Endothelial cell of umbilical vein (primary cell): ENCODE results near the gene CELF2. TPM values are rescaled to one million over a fixed set of nuclear protein-coding genes. Genes with fewer than 3 reads are reported as not detected.

Experiments used
- BruUV-seq: library from RNA; stranded (reverse); fragments of 400-500 nt; replicated peaks from 2 replicates; lab custom pipeline; 2021; lab: Mats Ljungman, UMichigan
- CTCF ChIA-PET: fragments of 300-600, 350-600 bp; sonication (Branson Sonifier 250); formaldehyde crosslinking; loops from one replicate; lab custom pipeline; 2021; ENCODE audit warnings: antibody characterized with exemption, inconsistent platforms; lab: Charles Lee
- POLR2A ChIA-PET: fragments of 300-600, 350-600 bp; sonication (Branson Sonifier 250); formaldehyde crosslinking; loops from one replicate; lab custom pipeline; 2021; ENCODE audit warnings: antibody characterized with exemption, inconsistent platforms; lab: Charles Lee
- DNase-seq: peaks from one replicate; pipeline ENCODE4 v3.0.0-alpha.2; 2011; ENCODE audit warnings: low read depth, low spot score
- FAIRE-seq: peaks from 2 replicates; lab custom pipeline; 2011; peaks lifted over from hg19 to GRCh38; lab: Jason Lieb, UNC
- H2AFZ ChIP-seq: 2 replicates; pipeline ENCODE4 v1.6.0; 2012; ENCODE audit warnings: low read depth, low read length, control low read depth, inconsistent platforms
- H3K27ac ChIP-seq: 2 replicates; pipeline ENCODE4 v1.5.1; 2011; ENCODE audit warnings: low read depth, mild to moderate bottlenecking, control low read depth, low read length, moderate library complexity; ENCODE audit not compliant: insufficient read depth
- H3K27me3 ChIP-seq, 2 experiments: 2 replicates each; pipeline versions ENCODE4 v1.6.0 to v1.6.1; 2011; ENCODE audit warnings: low read length in 2 of 2, mixed read lengths in 1 of 2; ENCODE audit not compliant: control insufficient read depth in 2 of 2, insufficient read depth in 2 of 2
- H3K36me3 ChIP-seq, 2 experiments: 2 replicates in 1 of 2; 3 replicates in 1 of 2; pipeline ENCODE4 v1.5.1; 2011; ENCODE audit warnings: low read length in 2 of 2, mild to moderate bottlenecking in 1 of 2, moderate library complexity in 1 of 2; ENCODE audit not compliant: control insufficient read depth in 2 of 2, insufficient read depth in 2 of 2; ENCODE audit errors: extremely low read depth in 1 of 2
- H3K4me1 ChIP-seq: 3 replicates; pipeline ENCODE4 v1.5.1; 2011; ENCODE audit warnings: mild to moderate bottlenecking, low read length; ENCODE audit not compliant: control insufficient read depth, insufficient read depth; ENCODE audit errors: extremely low read depth
- H3K4me2 ChIP-seq: 2 replicates; pipeline ENCODE4 v1.6.1; 2011; ENCODE audit warnings: low read length, control low read depth, mixed read lengths; ENCODE audit not compliant: insufficient read depth
- H3K4me3 ChIP-seq, 3 experiments: fragments of 200-600 bp in 1 of 3; sonication (generic), shearing (Covaris generic) in 1 of 3; replicated peaks in 1 of 3; 2 replicates each; pipeline ENCODE4 v1.5.1; 2011 to 2016; ENCODE audit warnings: control low read depth in 3 of 3, low read length in 3 of 3, mild to moderate bottlenecking in 2 of 3, inconsistent platforms in 1 of 3, low read depth in 1 of 3, moderate library complexity in 1 of 3; ENCODE audit not compliant: insufficient read depth in 1 of 3
- H3K79me2 ChIP-seq: 2 replicates; pipeline ENCODE4 v1.6.0; 2012; ENCODE audit warnings: low read length, inconsistent platforms; ENCODE audit not compliant: control insufficient read depth, insufficient read depth
- H3K9ac ChIP-seq: replicated peaks from 2 replicates; pipeline ENCODE3; 2011; ENCODE audit warnings: low read length, control low read depth; ENCODE audit not compliant: insufficient read depth; ENCODE audit errors: extremely low read depth
- H3K9me1 ChIP-seq: replicated peaks from 3 replicates; pipeline ENCODE4 v1.6.0; 2011; ENCODE audit warnings: mild to moderate bottlenecking, low read length; ENCODE audit not compliant: control insufficient read depth, insufficient read depth; ENCODE audit errors: extremely low read depth
- H3K9me3 ChIP-seq: replicated peaks from 2 replicates; pipeline ENCODE4 v1.5.1; 2012; ENCODE audit warnings: low read length, inconsistent platforms; ENCODE audit not compliant: control insufficient read depth, insufficient read depth
- H4K20me1 ChIP-seq: replicated peaks from 2 replicates; pipeline ENCODE3; 2011; ENCODE audit warnings: mild to moderate bottlenecking, low read length; ENCODE audit not compliant: control insufficient read depth, insufficient read depth; ENCODE audit errors: extremely low read depth
- CTCF ChIP-seq, 2 donors: IDR thresholded peaks; 1 replicate in 1 of 2; 2 replicates in 1 of 2; pipeline ENCODE4 v1.5.1; 2011; ENCODE audit warnings: low read length in 2 of 2, mild to moderate bottlenecking in 2 of 2, moderate library complexity in 2 of 2, control low read depth in 1 of 2, inconsistent platforms in 1 of 2, low read depth in 1 of 2; ENCODE audit not compliant: insufficient read depth in 1 of 2; ENCODE audit errors: extremely low read depth in 1 of 2
- EZH2 ChIP-seq: IDR thresholded peaks from 2 replicates; pipeline ENCODE4 v1.6.1; 2012; ENCODE audit warnings: borderline replicate concordance, low read depth, mild to moderate bottlenecking, moderate library complexity, low read length, inconsistent platforms; ENCODE audit not compliant: severe bottlenecking
- FOS ChIP-seq: IDR thresholded peaks from 2 replicates; pipeline ENCODE4 v1.6.1; 2011; ENCODE audit warnings: mild to moderate bottlenecking, low read length, moderate library complexity, borderline replicate concordance; ENCODE audit not compliant: insufficient read depth
- GATA2 ChIP-seq: IDR thresholded peaks from 2 replicates; pipeline ENCODE4 v1.7.0; 2011; ENCODE audit warnings: low read depth, mild to moderate bottlenecking, moderate library complexity, mixed read lengths, low read length; ENCODE audit not compliant: insufficient read length, insufficient read depth
- JUN ChIP-seq: IDR thresholded peaks from 2 replicates; pipeline ENCODE4 v1.6.1; 2011; ENCODE audit warnings: borderline replicate concordance, low read depth; ENCODE audit not compliant: insufficient read length, insufficient read depth
- MAX ChIP-seq: IDR thresholded peaks from 2 replicates; pipeline ENCODE4 v1.6.1; 2011; ENCODE audit not compliant: insufficient read depth, insufficient read length
- MYC ChIP-seq: IDR thresholded peaks from one replicate; pipeline ENCODE4 v1.6.1; 2011; ENCODE audit warnings: mild to moderate bottlenecking, low read depth, low read length
- POLR2A ChIP-seq: IDR thresholded peaks from 2 replicates; pipeline ENCODE4 v1.6.1; 2012; ENCODE audit warnings: low read depth, mild to moderate bottlenecking, control low read depth, low read length
- POLR2AphosphoS5 ChIP-seq: IDR thresholded peaks from 2 replicates; pipeline ENCODE4 v1.6.1; 2012; ENCODE audit warnings: low read depth, mild to moderate bottlenecking, control low read depth, low read length, moderate library complexity; ENCODE audit not compliant: insufficient read depth
- dilution Hi-C: fragments of 300-500 bp; cut with MboI; formaldehyde crosslinking; loops from one replicate; pipeline ENCODE4 v1.15.0; 2019; ENCODE audit warnings: low sequenced_read_pairs; ENCODE audit not compliant: extremely low pct_ligation_motif_present
- intact Hi-C: fragments of 100-400 bp; cut with micrococcal nuclease; formaldehyde crosslinking; loops from one replicate; pipeline ENCODE4 v1.10.0; 2022
- polyA plus RNA-seq, 4 experiments: library from polyadenylated mRNA; depleted of rRNA in 3 of 4; stranded (reverse) in 3 of 4; unstranded in 1 of 4; fragments of >200 nt; gene quantifications; 2 replicates each; pipeline versions ENCODE4 v1.2.1 to v1.2.3, GENCODE V29; 2011 to 2012; ENCODE audit warnings: missing spikeins in 1 of 4
- total RNA-seq: library from RNA; stranded (reverse); gene quantifications from 2 replicates; pipeline ENCODE4 v1.2.3, GENCODE V29; 2021

The CELF2 gene
- total and polyA plus RNA-seq, 2 donors (not counting 3 experiments of a cell fraction or from before 2014, with no cell fraction given): 21.6 to 42.6 TPM

GRCh38 chr10:11046776-11047160 lies 29.1 kb downstream of the CELF2 start:
- Histone ChIP-seq H2AFZ (no peak overlapping the region), H3K9me1 (no peaks in the 10 kb centered on the region), H3K4me2 (no peak overlapping the region), H3K36me3 (peaks cover 0 to 5% of the 10 kb centered on the region in 2 experiments), H3K27ac (no peak overlapping the region), H3K9me3 (no peaks in the 10 kb centered on the region), H3K9ac (no peak overlapping the region), H3K79me2 (no peaks in the 10 kb centered on the region), H3K27me3 (no peaks in the 10 kb centered on the region), H4K20me1 (no peaks in the 10 kb centered on the region), H3K4me3 (no peak overlapping the region), H3K4me1 (no peaks in the 10 kb centered on the region)
- TF ChIP-seq GATA2: no peak
- TF ChIP-seq JUN: no peak
- no peak for TF ChIP-seq MYC
- no peak for TF ChIP-seq EZH2
- no peak for TF ChIP-seq POLR2AphosphoS5
- TF ChIP-seq POLR2A: no peak
- no peak for TF ChIP-seq CTCF (IDR thresholded peaks at IDR 0.05; ENCODE audit: extremely low read depth in 1 of 2, insufficient read depth in 1 of 2, low read depth in 1 of 2, low read length in 2 of 2)
- no peak for TF ChIP-seq MAX
- TF ChIP-seq FOS: no peak
- intact Hi-C loops: no loop called here
- no peak for FAIRE-seq
- peak; percentile 13 for DNase-seq
- no TSS peak for BruUV-seq
- POLR2A ChIA-PET: no interaction called here
- CTCF ChIA-PET: interaction anchor here (1.4 kb wide), 1 partner anchor 10 kb away, joined by 5 read pairs; no protein-coding TSS in a partner anchor
- dilution Hi-C loops: no loop called here
